HL-60 (cell line): ENCODE data around the gene MBNL1.

Experiments
- DNase-seq, 2 experiments: peaks; one replicate each; pipeline ENCODE4 v3.0.0-alpha.2; 2010 to 2020; ENCODE audit warnings: low read depth in 1 of 2, low spot score in 1 of 2
- H3K27ac ChIP-seq: fragments of 250-450 bp; sonication (Bioruptor Pico); replicated peaks from 2 replicates; pipeline ENCODE4 v1.5.1; 2020; ENCODE audit warnings: mild to moderate bottlenecking, moderate library complexity
- H3K27me3 ChIP-seq: fragments of 250-450 bp; sonication (Bioruptor Pico); 2 replicates; pipeline ENCODE4 v1.5.1; 2021; ENCODE audit warnings: mild to moderate bottlenecking, moderate library complexity; ENCODE audit not compliant: insufficient read depth, poor library complexity, severe bottlenecking
- H3K4me3 ChIP-seq: replicated peaks from 2 replicates; pipeline ENCODE4 v1.5.1; 2011; ENCODE audit warnings: mild to moderate bottlenecking, control low read depth, low read length; ENCODE audit not compliant: insufficient read depth
- GABPA ChIP-seq: IDR thresholded peaks from 2 replicates; pipeline ENCODE4 v1.6.1; 2012; ENCODE audit warnings: low read depth
- POLR2AphosphoS5 ChIP-seq: IDR thresholded peaks from 2 replicates; pipeline ENCODE4 v1.6.1; 2012; ENCODE audit warnings: low read depth
- SPI1 ChIP-seq: IDR thresholded peaks from 2 replicates; pipeline ENCODE4 v1.6.1; 2012; ENCODE audit warnings: low read depth, mild to moderate bottlenecking, borderline replicate concordance
- TF ChIP-seq, protein P1 (sequence below): IDR thresholded peaks from 2 replicates; pipeline ENCODE4 v1.6.1; 2012; ENCODE audit warnings: low read depth; ENCODE audit not compliant: insufficient replicate concordance
- TF ChIP-seq, protein P2 (sequence below): IDR thresholded peaks from one replicate; pipeline ENCODE4 v1.5.1; 2011; ENCODE audit warnings: low read length, control low read depth, inconsistent platforms; ENCODE audit not compliant: insufficient read depth

MBNL1 gene

DNA sequence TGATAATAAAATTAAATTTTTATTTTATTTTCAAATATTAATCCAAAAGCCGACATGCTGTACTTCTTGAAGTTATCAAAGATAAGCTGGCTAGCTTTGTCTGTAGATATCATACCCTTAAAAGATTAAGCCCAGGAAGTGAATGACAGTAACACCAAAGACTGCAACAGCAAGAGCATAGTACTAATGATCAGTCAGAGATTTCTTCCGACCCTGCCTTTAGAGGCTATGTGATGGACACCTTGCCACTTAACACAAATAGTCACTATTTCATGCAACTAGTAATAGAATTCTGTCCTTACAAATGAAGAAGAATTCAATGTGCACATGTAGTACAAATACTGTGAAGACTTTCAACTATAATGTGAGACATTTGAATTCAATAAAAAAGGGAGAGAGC is 9.3 kb upstream of the MBNL1 start:
- H3K27me3 ChIP-seq = no peaks in the 10 kb centered on the region
- no peak overlapping the region for H3K4me3 ChIP-seq
- TF ChIP-seq, protein P1, sequence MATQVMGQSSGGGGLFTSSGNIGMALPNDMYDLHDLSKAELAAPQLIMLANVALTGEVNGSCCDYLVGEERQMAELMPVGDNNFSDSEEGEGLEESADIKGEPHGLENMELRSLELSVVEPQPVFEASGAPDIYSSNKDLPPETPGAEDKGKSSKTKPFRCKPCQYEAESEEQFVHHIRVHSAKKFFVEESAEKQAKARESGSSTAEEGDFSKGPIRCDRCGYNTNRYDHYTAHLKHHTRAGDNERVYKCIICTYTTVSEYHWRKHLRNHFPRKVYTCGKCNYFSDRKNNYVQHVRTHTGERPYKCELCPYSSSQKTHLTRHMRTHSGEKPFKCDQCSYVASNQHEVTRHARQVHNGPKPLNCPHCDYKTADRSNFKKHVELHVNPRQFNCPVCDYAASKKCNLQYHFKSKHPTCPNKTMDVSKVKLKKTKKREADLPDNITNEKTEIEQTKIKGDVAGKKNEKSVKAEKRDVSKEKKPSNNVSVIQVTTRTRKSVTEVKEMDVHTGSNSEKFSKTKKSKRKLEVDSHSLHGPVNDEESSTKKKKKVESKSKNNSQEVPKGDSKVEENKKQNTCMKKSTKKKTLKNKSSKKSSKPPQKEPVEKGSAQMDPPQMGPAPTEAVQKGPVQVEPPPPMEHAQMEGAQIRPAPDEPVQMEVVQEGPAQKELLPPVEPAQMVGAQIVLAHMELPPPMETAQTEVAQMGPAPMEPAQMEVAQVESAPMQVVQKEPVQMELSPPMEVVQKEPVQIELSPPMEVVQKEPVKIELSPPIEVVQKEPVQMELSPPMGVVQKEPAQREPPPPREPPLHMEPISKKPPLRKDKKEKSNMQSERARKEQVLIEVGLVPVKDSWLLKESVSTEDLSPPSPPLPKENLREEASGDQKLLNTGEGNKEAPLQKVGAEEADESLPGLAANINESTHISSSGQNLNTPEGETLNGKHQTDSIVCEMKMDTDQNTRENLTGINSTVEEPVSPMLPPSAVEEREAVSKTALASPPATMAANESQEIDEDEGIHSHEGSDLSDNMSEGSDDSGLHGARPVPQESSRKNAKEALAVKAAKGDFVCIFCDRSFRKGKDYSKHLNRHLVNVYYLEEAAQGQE = no peak
- TF ChIP-seq, protein P2, sequence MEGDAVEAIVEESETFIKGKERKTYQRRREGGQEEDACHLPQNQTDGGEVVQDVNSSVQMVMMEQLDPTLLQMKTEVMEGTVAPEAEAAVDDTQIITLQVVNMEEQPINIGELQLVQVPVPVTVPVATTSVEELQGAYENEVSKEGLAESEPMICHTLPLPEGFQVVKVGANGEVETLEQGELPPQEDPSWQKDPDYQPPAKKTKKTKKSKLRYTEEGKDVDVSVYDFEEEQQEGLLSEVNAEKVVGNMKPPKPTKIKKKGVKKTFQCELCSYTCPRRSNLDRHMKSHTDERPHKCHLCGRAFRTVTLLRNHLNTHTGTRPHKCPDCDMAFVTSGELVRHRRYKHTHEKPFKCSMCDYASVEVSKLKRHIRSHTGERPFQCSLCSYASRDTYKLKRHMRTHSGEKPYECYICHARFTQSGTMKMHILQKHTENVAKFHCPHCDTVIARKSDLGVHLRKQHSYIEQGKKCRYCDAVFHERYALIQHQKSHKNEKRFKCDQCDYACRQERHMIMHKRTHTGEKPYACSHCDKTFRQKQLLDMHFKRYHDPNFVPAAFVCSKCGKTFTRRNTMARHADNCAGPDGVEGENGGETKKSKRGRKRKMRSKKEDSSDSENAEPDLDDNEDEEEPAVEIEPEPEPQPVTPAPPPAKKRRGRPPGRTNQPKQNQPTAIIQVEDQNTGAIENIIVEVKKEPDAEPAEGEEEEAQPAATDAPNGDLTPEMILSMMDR = no peak
- TF ChIP-seq SPI1 (no peak), POLR2AphosphoS5 (no peak), GABPA (no peak)
- H3K27ac ChIP-seq = peak overlapping the region; percentile 89
- DNase-seq = no peak

DNA sequence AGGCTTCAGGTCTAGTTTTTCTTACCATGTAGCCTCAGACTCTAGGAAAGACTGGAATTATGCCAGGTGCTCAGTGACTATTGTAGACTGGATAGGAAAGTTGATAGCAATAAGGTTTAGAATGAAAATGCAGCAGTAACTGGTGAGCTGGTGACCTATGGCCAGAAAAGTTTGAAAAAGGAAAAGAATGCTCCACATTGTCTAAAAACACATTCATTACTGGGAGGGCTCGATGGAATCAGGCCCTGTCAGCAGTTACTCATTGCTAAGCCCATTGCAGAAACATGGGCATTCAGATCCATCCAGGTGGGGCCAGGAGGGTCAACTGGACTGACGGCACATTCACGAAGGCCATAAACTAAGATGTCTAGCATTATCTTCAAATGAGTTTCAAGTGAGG is 8.7 kb upstream of the MBNL1 start:
- TF ChIP-seq POLR2AphosphoS5 = no peak
- TF ChIP-seq, protein P1 = no peak
- peak overlapping the region; percentile 89 for H3K27ac ChIP-seq
- no peak for DNase-seq
- no peak overlapping the region for H3K4me3 ChIP-seq
- H3K27me3 ChIP-seq = no peaks in the 10 kb centered on the region

DNA sequence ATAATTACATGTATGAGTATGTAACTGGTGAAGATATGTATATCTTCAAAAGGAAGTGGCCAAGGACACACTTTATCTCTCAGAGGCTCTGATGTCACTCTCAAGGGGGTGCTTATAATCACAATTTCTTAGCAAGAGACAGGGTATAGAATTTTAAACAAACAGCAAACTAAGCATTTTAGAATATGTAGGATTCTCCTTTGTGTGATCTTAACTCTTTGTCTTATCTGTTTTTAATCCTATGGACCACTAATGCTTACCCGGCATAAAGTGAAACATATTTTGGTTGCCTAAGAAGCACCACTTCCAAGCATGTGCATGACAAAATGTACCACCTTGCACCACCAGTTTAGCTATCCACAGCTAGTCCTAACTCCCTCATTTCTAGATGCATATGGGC is 8.2 kb upstream of the MBNL1 start:
- no peak overlapping the region for H3K4me3 ChIP-seq
- H3K27me3 ChIP-seq = no peaks in the 10 kb centered on the region
- no peak for DNase-seq
- TF ChIP-seq, protein P2 = no peak
- TF ChIP-seq SPI1 = no peak
- no peak for TF ChIP-seq POLR2AphosphoS5
- TF ChIP-seq, protein P1 = no peak
- TF ChIP-seq GABPA = no peak
- peak overlapping the region; percentile 89 for H3K27ac ChIP-seq

DNA sequence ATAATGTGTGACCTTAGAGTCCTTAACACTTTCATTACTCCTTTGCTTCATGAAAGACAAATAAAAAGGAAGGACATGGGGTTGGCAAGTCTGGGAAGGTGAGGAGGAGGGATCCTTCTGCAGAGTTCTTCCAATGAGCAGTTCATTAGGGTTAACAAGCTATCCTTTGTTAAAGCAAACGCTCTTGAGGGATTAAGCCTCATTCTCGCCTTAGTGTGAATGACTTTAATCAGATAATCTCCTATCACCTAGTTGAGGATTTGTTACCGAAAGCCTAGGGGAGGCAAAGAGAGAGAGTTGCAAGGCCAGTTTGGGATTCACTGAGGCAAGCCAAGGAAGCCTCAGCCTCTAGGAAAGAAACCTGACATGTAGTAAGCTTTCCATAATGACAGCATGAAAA is 7.4 kb upstream of the MBNL1 start:
- no peak overlapping the region; the same call in 1 of the 2 replicates for H3K27ac ChIP-seq
- H3K4me3 ChIP-seq = no peak overlapping the region
- no peaks in the 10 kb centered on the region for H3K27me3 ChIP-seq
- TF ChIP-seq, protein P2 = no peak
- TF ChIP-seq GABPA (no peak), POLR2AphosphoS5 (no peak), SPI1 (no peak)
- TF ChIP-seq, protein P1 = no peak
- DNase-seq = no peak
